Measurements from ENCODE around the gene FBLN1.

Gene FBLN1

GRCh38 chr22:45600790-45601730, 98.4 kb downstream of the FBLN1 start (continued):
- TF ChIP-seq CREB5 (CRISPR knock-in tag; IDR thresholded peaks at IDR 0.05; ENCODE audit: low read depth) (no peak), ESRRG (CRISPR knock-in tag; IDR thresholded peaks at IDR 0.05) (no peak), CSDC2 (CRISPR knock-in tag; IDR thresholded peaks at IDR 0.05) (no peak)

- TF ChIP-seq ZNF8 (CRISPR knock-in tag; IDR thresholded peaks at IDR 0.05): no peak
- TF ChIP-seq TCF4 (CRISPR knock-in tag; IDR thresholded peaks at IDR 0.05; ENCODE audit: borderline replicate concordance): no peak
- TF ChIP-seq PPARA (CRISPR knock-in tag; IDR thresholded peaks at IDR 0.05; ENCODE audit: borderline replicate concordance): no peak
- TF ChIP-seq CSDC2 (CRISPR knock-in tag; IDR thresholded peaks at IDR 0.05): no peak
- no peak for TF ChIP-seq CSRNP3 (CRISPR knock-in tag; IDR thresholded peaks at IDR 0.05)
- no peak for TF ChIP-seq POU6F1 (CRISPR knock-in tag; IDR thresholded peaks at IDR 0.05; ENCODE audit: borderline replicate concordance, low read depth)
- TF ChIP-seq ESRRG (CRISPR knock-in tag; IDR thresholded peaks at IDR 0.05): no peak
- TF ChIP-seq SNAI2 (CRISPR knock-in tag; IDR thresholded peaks at IDR 0.05): no peak
- no peak for TF ChIP-seq RARB (CRISPR knock-in tag; IDR thresholded peaks at IDR 0.05)
- no peak for TF ChIP-seq BACH2 (CRISPR knock-in tag; IDR thresholded peaks at IDR 0.05; ENCODE audit: borderline replicate concordance)
- no peak for TF ChIP-seq ZFP30 (CRISPR knock-in tag; IDR thresholded peaks at IDR 0.05)
- TF ChIP-seq TOX (CRISPR knock-in tag; IDR thresholded peaks at IDR 0.05; ENCODE audit: borderline replicate concordance): no peak
- no peak for TF ChIP-seq OSR1 (CRISPR knock-in tag; IDR thresholded peaks at IDR 0.05)
- TF ChIP-seq TSHZ2 (CRISPR knock-in tag; IDR thresholded peaks at IDR 0.05): no peak
- TF ChIP-seq ZFP3 (CRISPR knock-in tag; IDR thresholded peaks at IDR 0.05): no peak
- no peak for TF ChIP-seq ZNF565 (CRISPR knock-in tag; conservative IDR thresholded peaks at IDR 0.05; ENCODE audit: low read depth)
- no peak for TF ChIP-seq ARNTL (CRISPR knock-in tag; IDR thresholded peaks at IDR 0.05; ENCODE audit: borderline replicate concordance, low read depth)
- TF ChIP-seq CREB5 (CRISPR knock-in tag; IDR thresholded peaks at IDR 0.05; ENCODE audit: low read depth): no peak
- TF ChIP-seq GLIS3 (CRISPR knock-in tag; IDR thresholded peaks at IDR 0.05): no peak
- TF ChIP-seq ZNF70 (CRISPR knock-in tag; IDR thresholded peaks at IDR 0.05): no peak
- no peak for ATAC-seq
Measured at GRCh38 chr22:45602004-45602733, 99.5 kb downstream of the FBLN1 start.
